NCI-H2196 treated with DMSO at 0.1 percent for 48 hours (cell line): ENCODE measurements around the gene COQ8B.
A peak's percentile ranks its signal among the peaks of the same experiment; 100 is the strongest.
"Not testable (repeated sequence)": the region's sequence is repeated elsewhere in the genome, so short reads cannot be mapped to it uniquely, and the experiment has no call there.

ENCODE experiments used
- DNase-seq: peaks from one replicate; lab custom pipeline; 2025; ENCODE audit not compliant: unreplicated experiment; lab: John Stamatoyannopoulos, UW

COQ8B gene

GRCh38 chr19:40671404-40671803 is 45.3 kb downstream of the COQ8B start:
- no peak for DNase-seq

- DNase-seq = no peak
Observed at GRCh38 chr19:40668991-40669614, 47.6 kb downstream of the COQ8B start.

- DNase-seq = no peak
Observed at GRCh38 chr19:40667602-40668001, 49.1 kb downstream of the COQ8B start.

- no peak for DNase-seq
Observed at GRCh38 chr19:40666803-40667438, 49.8 kb downstream of the COQ8B start.

- DNase-seq = no peak
Observed at GRCh38 chr19:40663695-40664692, 52.7 kb downstream of the COQ8B start.

GRCh38 chr19:40662925-40663694 is 53.6 kb downstream of the COQ8B start:
- DNase-seq = peak; percentile 55

- DNase-seq = no peak
Observed at GRCh38 chr19:40661616-40662015, 55.1 kb downstream of the COQ8B start.

GRCh38 chr19:40659566-40659965 is 57.1 kb downstream of the COQ8B start:
- DNase-seq = no peak

- no peak for DNase-seq
Observed at GRCh38 chr19:40659116-40659515, 57.6 kb downstream of the COQ8B start.

- DNase-seq = no peak
Observed at GRCh38 chr19:40658031-40658430, 58.7 kb downstream of the COQ8B start.

- not testable (repeated sequence) for DNase-seq
Observed at GRCh38 chr19:40655684-40656083, 61.0 kb downstream of the COQ8B start.

- DNase-seq = not testable (repeated sequence)
Observed at GRCh38 chr19:40652303-40652702, 64.4 kb downstream of the COQ8B start.

GRCh38 chr19:40650749-40651305 is 65.9 kb downstream of the COQ8B start:
- no peak for DNase-seq

GRCh38 chr19:40649903-40650675 is 66.6 kb downstream of the COQ8B start:
- DNase-seq = not testable (repeated sequence)

GRCh38 chr19:40646743-40647254 is 69.9 kb downstream of the COQ8B start:
- no peak for DNase-seq

- no peak for DNase-seq
Observed at GRCh38 chr19:40642757-40643305, 73.9 kb downstream of the COQ8B start.

GRCh38 chr19:40642051-40642706 is 74.5 kb downstream of the COQ8B start:
- no peak for DNase-seq
